IMR-90 (cell line): Measurements from ENCODE around the gene TIGD3. TPM values are rescaled to one million over a fixed set of nuclear protein-coding genes. Genes with fewer than 3 reads are reported as not detected.

Experiments
- ATAC-seq: fragments of 200-7000 bp; cut with Tn5 transposase; 2 replicates; pipeline ENCODE4 v1.9.1; 2020; ENCODE audit warnings: low read depth, mild to moderate bottlenecking, moderate library complexity
- BruUV-seq: library from RNA; stranded (reverse); fragments of 400-500 nt; replicated peaks from 2 replicates; lab custom pipeline; 2021; lab: Mats Ljungman, UMichigan
- CTCF ChIA-PET: fragments of 300-600 bp; formaldehyde crosslinking; extraction: SDS; loops from one replicate; lab custom pipeline; 2021; ENCODE audit warnings: antibody characterized with exemption; lab: Yijun Ruan, JAX
- POLR2A ChIA-PET: fragments of 300-600 bp; sonication (Branson Sonifier 250); formaldehyde crosslinking; loops from one replicate; lab custom pipeline; 2022; ENCODE audit warnings: antibody characterized with exemption; ENCODE audit not compliant: unreplicated experiment; lab: Charles Lee
- DNase-seq: peaks from one replicate; pipeline ENCODE4 v3.0.0; 2013
- H2AFZ ChIP-seq: replicated peaks from 2 replicates; pipeline ENCODE3; 2013; ENCODE audit warnings: low read length, mild to moderate bottlenecking; ENCODE audit not compliant: poor library complexity
- H2AK5ac ChIP-seq: 2 replicates; pipeline ENCODE4 v1.6.1; 2013; ENCODE audit warnings: low read depth, low read length, inconsistent platforms
- H2AK9ac ChIP-seq: replicated peaks from 2 replicates; pipeline ENCODE3; 2013; ENCODE audit warnings: mild to moderate bottlenecking, low read depth, low read length, moderate library complexity; ENCODE audit not compliant: poor library complexity
- H2BK120ac ChIP-seq: 2 replicates; pipeline ENCODE4 v1.6.1; 2013; ENCODE audit warnings: low read depth, low read length, inconsistent platforms
- H2BK15ac ChIP-seq: 3 replicates; pipeline ENCODE4 v1.6.1; 2013; ENCODE audit warnings: low read depth, low read length, inconsistent platforms
- H2BK20ac ChIP-seq: 2 replicates; pipeline ENCODE4 v1.6.1; 2013; ENCODE audit warnings: low read depth, mild to moderate bottlenecking, inconsistent platforms, low read length, moderate library complexity
- H2BK5ac ChIP-seq: 2 replicates; pipeline ENCODE4 v1.6.1; 2013; ENCODE audit warnings: mild to moderate bottlenecking, low read depth, low read length, inconsistent platforms; ENCODE audit not compliant: poor library complexity, severe bottlenecking
- H3K14ac ChIP-seq: replicated peaks from 2 replicates; pipeline ENCODE4 v1.6.1; 2013; ENCODE audit warnings: low read depth, low read length, inconsistent platforms
- H3K18ac ChIP-seq: 2 replicates; pipeline ENCODE4 v1.6.1; 2013; ENCODE audit warnings: low read depth, low read length, control low read depth
- H3K23ac ChIP-seq: 2 replicates; pipeline ENCODE4 v1.6.1; 2013; ENCODE audit warnings: low read depth, low read length, inconsistent platforms
- H3K27ac ChIP-seq: 2 replicates; pipeline ENCODE4 v1.5.1; 2013; ENCODE audit warnings: mild to moderate bottlenecking, control low read depth, low read length; ENCODE audit not compliant: insufficient read depth
- H3K27me3 ChIP-seq: 2 replicates; pipeline ENCODE4 v1.6.1; 2013; ENCODE audit warnings: low read length; ENCODE audit not compliant: control insufficient read depth, insufficient read depth
- H3K36me3 ChIP-seq: 2 replicates; pipeline ENCODE4 v1.6.1; 2013; ENCODE audit warnings: low read length, mixed read lengths; ENCODE audit not compliant: control insufficient read depth, insufficient read depth
- H3K4ac ChIP-seq: 2 replicates; pipeline ENCODE4 v1.6.1; 2013; ENCODE audit warnings: low read depth, low read length, inconsistent platforms
- H3K4me1 ChIP-seq: 2 replicates; pipeline ENCODE4 v1.6.1; 2013; ENCODE audit warnings: low read length, mixed read lengths; ENCODE audit not compliant: control insufficient read depth, insufficient read depth
- H3K4me2 ChIP-seq: 2 replicates; pipeline ENCODE4 v1.6.1; 2013; ENCODE audit warnings: low read depth, mild to moderate bottlenecking, control low read depth, low read length, moderate library complexity
- H3K4me3 ChIP-seq: 2 replicates; pipeline ENCODE4 v1.5.1; 2013; ENCODE audit warnings: low read depth, mild to moderate bottlenecking, control low read depth, low read length, moderate library complexity; ENCODE audit not compliant: insufficient read depth
- H3K56ac ChIP-seq: 2 replicates; pipeline ENCODE4 v1.6.1; 2013; ENCODE audit warnings: low read length, inconsistent platforms; ENCODE audit not compliant: insufficient read depth; ENCODE audit errors: extremely low read depth
- H3K79me1 ChIP-seq, 2 experiments: 2 replicates each; pipeline ENCODE4 v1.6.1; 2013; ENCODE audit warnings: low read length in 2 of 2, inconsistent platforms in 1 of 2, low read depth in 1 of 2
- H3K9ac ChIP-seq: 2 replicates; pipeline ENCODE4 v1.6.1; 2013; ENCODE audit warnings: low read depth, low read length, control low read depth
- H3K9me1 ChIP-seq: 2 replicates; pipeline ENCODE4 v1.6.1; 2013; ENCODE audit warnings: low read length, inconsistent platforms; ENCODE audit not compliant: insufficient read depth
- H3K9me3 ChIP-seq: 2 replicates; pipeline ENCODE4 v1.6.1; 2013; ENCODE audit warnings: low read length; ENCODE audit not compliant: control insufficient read depth, insufficient read depth
- H4K20me1 ChIP-seq: 2 replicates; pipeline ENCODE4 v1.6.1; 2013; ENCODE audit warnings: low read length, inconsistent platforms; ENCODE audit not compliant: insufficient read depth
- H4K5ac ChIP-seq: 2 replicates; pipeline ENCODE4 v1.6.1; 2013; ENCODE audit warnings: mild to moderate bottlenecking, low read depth, low read length, control low read depth
- H4K8ac ChIP-seq, 2 experiments: 2 replicates each; pipeline ENCODE4 v1.6.1; 2013; ENCODE audit warnings: low read depth in 2 of 2, low read length in 2 of 2, control low read depth in 1 of 2, inconsistent platforms in 1 of 2
- H4K91ac ChIP-seq: 2 replicates; pipeline ENCODE4 v1.6.1; 2013; ENCODE audit warnings: low read depth, low read length, inconsistent platforms; ENCODE audit not compliant: insufficient read depth
- CHD1 ChIP-seq: IDR thresholded peaks from 2 replicates; pipeline ENCODE4 v1.6.1; 2012; ENCODE audit warnings: low read depth, low read length, improper control_type of control experiment
- MAZ ChIP-seq: IDR thresholded peaks from 2 replicates; pipeline ENCODE4 v1.6.1; 2012; ENCODE audit warnings: low read depth, mild to moderate bottlenecking, low read length, improper control_type of control experiment, moderate library complexity, borderline replicate concordance
- MXI1 ChIP-seq: IDR thresholded peaks from 2 replicates; pipeline ENCODE4 v1.6.1; 2012; ENCODE audit warnings: low read depth, mild to moderate bottlenecking, low read length, moderate library complexity, borderline replicate concordance
- WGBS, 2 experiments: methylation state at CpG; one replicate each; pipeline versions ENCODE4 v1.1.5 to v1.1.7; 2013; ENCODE audit warnings: missing lambda C conversion rate in 2 of 2; ENCODE audit not compliant: insufficient read length in 1 of 2; ENCODE audit errors: extremely low coverage in 2 of 2; 5-methylcytosine and 5-hydroxymethylcytosine counted together
- dilution Hi-C: fragments of 300-500 bp; cut with HindIII; formaldehyde crosslinking; loops from one replicate; pipeline ENCODE4 v1.14.3; 2018; ENCODE audit warnings: low sequenced_read_pairs; ENCODE audit not compliant: unreplicated experiment
- in situ Hi-C: fragments of 300-500 bp; cut with MboI; formaldehyde crosslinking; loops from 3 replicates; pipeline ENCODE4 v1.14.3; 2019; ENCODE audit warnings: low sequenced_read_pairs, inconsistent platforms, mixed read lengths
- intact Hi-C: fragments of 100-400 bp; cut with micrococcal nuclease; formaldehyde crosslinking; loops from 2 replicates; pipeline ENCODE4 v1.10.0; 2022
- polyA plus RNA-seq, 3 experiments: library from polyadenylated mRNA; depleted of rRNA; stranded (reverse); fragments of >200 nt; gene quantifications; 2 replicates each; pipeline ENCODE4 v1.2.3, GENCODE V29; 2012; ENCODE audit warnings: low replicate concordance in 1 of 3
- total RNA-seq: library from RNA; depleted of rRNA; stranded (reverse); fragments of >200 nt; gene quantifications from 2 replicates; pipeline ENCODE4 v1.2.3, GENCODE V29; 2012
- TF ChIP-seq, protein P1 (sequence below): conservative IDR thresholded peaks from 2 replicates; pipeline ENCODE4 v1.5.1; 2012; ENCODE audit warnings: mild to moderate bottlenecking, low read depth, low read length, improper control_type of control experiment

Gene TIGD3
- total and polyA plus RNA-seq, 2 of the 4 experiments (the other 2 are of a cell fraction) = 0.12 TPM; not detected in 1

DNA sequence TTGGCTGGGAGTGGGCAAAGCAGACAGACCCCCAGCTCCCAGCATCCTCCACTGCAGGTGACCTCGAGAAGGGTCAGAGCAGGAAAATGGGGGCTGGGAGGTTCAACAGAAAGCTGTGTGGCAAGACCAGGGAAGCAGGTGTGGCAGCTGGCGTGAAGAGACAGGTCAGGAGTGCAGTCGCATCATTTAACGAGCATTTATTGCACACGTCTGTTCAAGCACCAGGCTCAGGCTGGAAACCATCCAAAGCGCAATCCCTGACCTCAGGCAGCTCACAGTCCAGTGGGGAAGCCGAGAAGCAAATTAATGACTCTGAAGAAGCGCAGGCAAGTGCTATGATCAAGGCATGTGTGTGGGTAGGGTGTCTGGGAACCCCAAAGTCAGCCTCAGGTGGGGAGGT is 20.5 kb downstream of the TIGD3 start:
- no TSS peak for BruUV-seq
- Histone ChIP-seq H2BK20ac (no peak overlapping the region), H4K91ac (no peak overlapping the region), H3K79me1 (peaks cover 0 to 30% of the 10 kb centered on the region in 2 experiments; a peak in 2 of 4 replicates), H3K4me1 (peaks cover 2% of the 10 kb centered on the region), H3K9me3 (no peaks in the 10 kb centered on the region), H3K56ac (no peak overlapping the region), H3K9me1 (peaks cover 6% of the 10 kb centered on the region; the same call in 1 of the 2 replicates), H2BK120ac (no peak overlapping the region), H4K20me1 (no peaks in the 10 kb centered on the region), H2AK5ac (no peak overlapping the region), H2BK15ac (no peak overlapping the region), H3K4me2 (no peak overlapping the region), H3K27me3 (no peaks in the 10 kb centered on the region), H2AFZ (no peak overlapping the region), H4K5ac (no peak overlapping the region), H2BK5ac (no peak overlapping the region), H2AK9ac (peak overlapping the region; percentile 48), H3K36me3 (no peaks in the 10 kb centered on the region), H3K23ac (no peak overlapping the region), H4K8ac (no peak overlapping the region), H3K4me3 (no peak overlapping the region), H3K27ac (no peak overlapping the region), H3K14ac (no peak overlapping the region), H3K9ac (no peak overlapping the region), H3K18ac (no peak overlapping the region), H3K4ac (peak overlapping the region; percentile 17; the same call in 1 of the 2 replicates)
- in situ Hi-C loops (no loop called here), dilution Hi-C loops (no loop called here), intact Hi-C loops (no loop called here)
- ATAC-seq (no peak), DNase-seq (no peak)
- POLR2A ChIA-PET = interaction anchor here (0.6 kb wide), 1 partner anchor 9 kb away, joined by 4 read pairs; no protein-coding TSS in a partner anchor
- TF ChIP-seq, protein P1, sequence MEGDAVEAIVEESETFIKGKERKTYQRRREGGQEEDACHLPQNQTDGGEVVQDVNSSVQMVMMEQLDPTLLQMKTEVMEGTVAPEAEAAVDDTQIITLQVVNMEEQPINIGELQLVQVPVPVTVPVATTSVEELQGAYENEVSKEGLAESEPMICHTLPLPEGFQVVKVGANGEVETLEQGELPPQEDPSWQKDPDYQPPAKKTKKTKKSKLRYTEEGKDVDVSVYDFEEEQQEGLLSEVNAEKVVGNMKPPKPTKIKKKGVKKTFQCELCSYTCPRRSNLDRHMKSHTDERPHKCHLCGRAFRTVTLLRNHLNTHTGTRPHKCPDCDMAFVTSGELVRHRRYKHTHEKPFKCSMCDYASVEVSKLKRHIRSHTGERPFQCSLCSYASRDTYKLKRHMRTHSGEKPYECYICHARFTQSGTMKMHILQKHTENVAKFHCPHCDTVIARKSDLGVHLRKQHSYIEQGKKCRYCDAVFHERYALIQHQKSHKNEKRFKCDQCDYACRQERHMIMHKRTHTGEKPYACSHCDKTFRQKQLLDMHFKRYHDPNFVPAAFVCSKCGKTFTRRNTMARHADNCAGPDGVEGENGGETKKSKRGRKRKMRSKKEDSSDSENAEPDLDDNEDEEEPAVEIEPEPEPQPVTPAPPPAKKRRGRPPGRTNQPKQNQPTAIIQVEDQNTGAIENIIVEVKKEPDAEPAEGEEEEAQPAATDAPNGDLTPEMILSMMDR = no peak
- TF ChIP-seq MAZ (no peak), CHD1 (no peak), MXI1 (no peak)
- 77% methylated on average over 7 of the region's 8 CpGs; no CpG with 5 or more reads in 1 of the 2 experiments for WGBS, 2 experiments
- CTCF ChIA-PET = no interaction called here
